ENCODE measurements around the gene NOS1.
A peak's percentile ranks its signal among the peaks of the same experiment; 100 is the strongest.

- TF ChIP-seq EZH2phosphoT487 (IDR thresholded peaks at IDR 0.05; ENCODE audit: unreplicated experiment) (no peak), REST (IDR thresholded peaks at IDR 0.05; ENCODE audit: unreplicated experiment) (no peak), POLR2AphosphoS5 (IDR thresholded peaks at IDR 0.05; ENCODE audit: low read depth) (peak; percentile 97), EZH2 (IDR thresholded peaks at IDR 0.05; ENCODE audit: low read depth, unreplicated experiment) (no peak), JUNB (IDR thresholded peaks at IDR 0.05; ENCODE audit: unreplicated experiment) (no peak), CREB1 (CRISPR knock-in tag; IDR thresholded peaks at IDR 0.05; ENCODE audit: low read depth) (no peak), ETS1 (IDR thresholded peaks at IDR 0.05) (no peak)
- TF ChIP-seq, protein P1, sequence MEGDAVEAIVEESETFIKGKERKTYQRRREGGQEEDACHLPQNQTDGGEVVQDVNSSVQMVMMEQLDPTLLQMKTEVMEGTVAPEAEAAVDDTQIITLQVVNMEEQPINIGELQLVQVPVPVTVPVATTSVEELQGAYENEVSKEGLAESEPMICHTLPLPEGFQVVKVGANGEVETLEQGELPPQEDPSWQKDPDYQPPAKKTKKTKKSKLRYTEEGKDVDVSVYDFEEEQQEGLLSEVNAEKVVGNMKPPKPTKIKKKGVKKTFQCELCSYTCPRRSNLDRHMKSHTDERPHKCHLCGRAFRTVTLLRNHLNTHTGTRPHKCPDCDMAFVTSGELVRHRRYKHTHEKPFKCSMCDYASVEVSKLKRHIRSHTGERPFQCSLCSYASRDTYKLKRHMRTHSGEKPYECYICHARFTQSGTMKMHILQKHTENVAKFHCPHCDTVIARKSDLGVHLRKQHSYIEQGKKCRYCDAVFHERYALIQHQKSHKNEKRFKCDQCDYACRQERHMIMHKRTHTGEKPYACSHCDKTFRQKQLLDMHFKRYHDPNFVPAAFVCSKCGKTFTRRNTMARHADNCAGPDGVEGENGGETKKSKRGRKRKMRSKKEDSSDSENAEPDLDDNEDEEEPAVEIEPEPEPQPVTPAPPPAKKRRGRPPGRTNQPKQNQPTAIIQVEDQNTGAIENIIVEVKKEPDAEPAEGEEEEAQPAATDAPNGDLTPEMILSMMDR (conservative IDR thresholded peaks at IDR 0.05; ENCODE audit: low read depth in 2 of 2) = no peak
- TF ChIP-seq, protein P2, sequence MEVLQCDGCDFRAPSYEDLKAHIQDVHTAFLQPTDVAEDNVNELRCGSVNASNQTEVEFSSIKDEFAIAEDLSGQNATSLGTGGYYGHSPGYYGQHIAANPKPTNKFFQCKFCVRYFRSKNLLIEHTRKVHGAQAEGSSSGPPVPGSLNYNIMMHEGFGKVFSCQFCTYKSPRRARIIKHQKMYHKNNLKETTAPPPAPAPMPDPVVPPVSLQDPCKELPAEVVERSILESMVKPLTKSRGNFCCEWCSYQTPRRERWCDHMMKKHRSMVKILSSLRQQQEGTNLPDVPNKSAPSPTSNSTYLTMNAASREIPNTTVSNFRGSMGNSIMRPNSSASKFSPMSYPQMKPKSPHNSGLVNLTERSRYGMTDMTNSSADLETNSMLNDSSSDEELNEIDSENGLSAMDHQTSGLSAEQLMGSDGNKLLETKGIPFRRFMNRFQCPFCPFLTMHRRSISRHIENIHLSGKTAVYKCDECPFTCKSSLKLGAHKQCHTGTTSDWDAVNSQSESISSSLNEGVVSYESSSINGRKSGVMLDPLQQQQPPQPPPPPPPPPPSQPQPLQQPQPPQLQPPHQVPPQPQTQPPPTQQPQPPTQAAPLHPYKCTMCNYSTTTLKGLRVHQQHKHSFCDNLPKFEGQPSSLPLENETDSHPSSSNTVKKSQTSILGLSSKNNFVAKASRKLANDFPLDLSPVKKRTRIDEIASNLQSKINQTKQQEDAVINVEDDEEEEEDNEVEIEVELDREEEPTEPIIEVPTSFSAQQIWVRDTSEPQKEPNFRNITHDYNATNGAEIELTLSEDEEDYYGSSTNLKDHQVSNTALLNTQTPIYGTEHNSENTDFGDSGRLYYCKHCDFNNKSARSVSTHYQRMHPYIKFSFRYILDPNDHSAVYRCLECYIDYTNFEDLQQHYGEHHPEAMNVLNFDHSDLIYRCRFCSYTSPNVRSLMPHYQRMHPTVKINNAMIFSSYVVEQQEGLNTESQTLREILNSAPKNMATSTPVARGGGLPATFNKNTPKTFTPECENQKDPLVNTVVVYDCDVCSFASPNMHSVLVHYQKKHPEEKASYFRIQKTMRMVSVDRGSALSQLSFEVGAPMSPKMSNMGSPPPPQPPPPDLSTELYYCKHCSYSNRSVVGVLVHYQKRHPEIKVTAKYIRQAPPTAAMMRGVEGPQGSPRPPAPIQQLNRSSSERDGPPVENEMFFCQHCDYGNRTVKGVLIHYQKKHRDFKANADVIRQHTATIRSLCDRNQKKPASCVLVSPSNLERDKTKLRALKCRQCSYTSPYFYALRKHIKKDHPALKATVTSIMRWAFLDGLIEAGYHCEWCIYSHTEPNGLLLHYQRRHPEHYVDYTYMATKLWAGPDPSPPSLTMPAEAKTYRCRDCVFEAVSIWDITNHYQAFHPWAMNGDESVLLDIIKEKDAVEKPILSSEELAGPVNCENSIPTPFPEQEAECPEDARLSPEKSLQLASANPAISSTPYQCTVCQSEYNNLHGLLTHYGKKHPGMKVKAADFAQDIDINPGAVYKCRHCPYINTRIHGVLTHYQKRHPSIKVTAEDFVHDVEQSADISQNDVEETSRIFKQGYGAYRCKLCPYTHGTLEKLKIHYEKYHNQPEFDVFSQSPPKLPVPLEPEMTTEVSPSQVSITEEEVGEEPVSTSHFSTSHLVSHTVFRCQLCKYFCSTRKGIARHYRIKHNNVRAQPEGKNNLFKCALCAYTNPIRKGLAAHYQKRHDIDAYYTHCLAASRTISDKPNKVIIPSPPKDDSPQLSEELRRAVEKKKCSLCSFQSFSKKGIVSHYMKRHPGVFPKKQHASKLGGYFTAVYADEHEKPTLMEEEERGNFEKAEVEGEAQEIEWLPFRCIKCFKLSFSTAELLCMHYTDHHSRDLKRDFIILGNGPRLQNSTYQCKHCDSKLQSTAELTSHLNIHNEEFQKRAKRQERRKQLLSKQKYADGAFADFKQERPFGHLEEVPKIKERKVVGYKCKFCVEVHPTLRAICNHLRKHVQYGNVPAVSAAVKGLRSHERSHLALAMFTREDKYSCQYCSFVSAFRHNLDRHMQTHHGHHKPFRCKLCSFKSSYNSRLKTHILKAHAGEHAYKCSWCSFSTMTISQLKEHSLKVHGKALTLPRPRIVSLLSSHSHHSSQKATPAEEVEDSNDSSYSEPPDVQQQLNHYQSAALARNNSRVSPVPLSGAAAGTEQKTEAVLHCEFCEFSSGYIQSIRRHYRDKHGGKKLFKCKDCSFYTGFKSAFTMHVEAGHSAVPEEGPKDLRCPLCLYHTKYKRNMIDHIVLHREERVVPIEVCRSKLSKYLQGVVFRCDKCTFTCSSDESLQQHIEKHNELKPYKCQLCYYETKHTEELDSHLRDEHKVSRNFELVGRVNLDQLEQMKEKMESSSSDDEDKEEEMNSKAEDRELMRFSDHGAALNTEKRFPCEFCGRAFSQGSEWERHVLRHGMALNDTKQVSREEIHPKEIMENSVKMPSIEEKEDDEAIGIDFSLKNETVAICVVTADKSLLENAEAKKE (CRISPR knock-in tag; IDR thresholded peaks at IDR 0.05) = no peak
These were observed 171.1 kb downstream of the NOS1 start, which contains the start of gene FBXO21 for GRCh38 chr12:117190210-117190781.
